Mucosa of rectum (tissue), 2 donors: ENCODE measurements around the gene ELP6.
A peak's percentile ranks its signal among the peaks of the same experiment; 100 is the strongest.
"Not testable (repeated sequence)": the region's sequence is repeated elsewhere in the genome, so short reads cannot be mapped to it uniquely, and the experiment has no call there.

Source experiments
- H3K27ac ChIP-seq, 2 donors: one replicate each; pipeline ENCODE4 v1.7.0; 2013; ENCODE audit warnings: inconsistent platforms in 2 of 2, low read depth in 2 of 2, low read length in 2 of 2
- H3K27me3 ChIP-seq, 2 donors: one replicate each; pipeline ENCODE4 v1.7.0; 2013; ENCODE audit warnings: low read length in 2 of 2; ENCODE audit not compliant: control insufficient read depth in 2 of 2, insufficient read depth in 2 of 2
- H3K36me3 ChIP-seq, 2 donors: one replicate each; pipeline ENCODE4 v1.7.0; 2013; ENCODE audit warnings: low read length in 2 of 2; ENCODE audit not compliant: control insufficient read depth in 2 of 2, insufficient read depth in 2 of 2
- H3K4me1 ChIP-seq, 2 donors: one replicate each; pipeline ENCODE4 v1.7.0; 2013; ENCODE audit warnings: low read length in 2 of 2, mild to moderate bottlenecking in 1 of 2; ENCODE audit not compliant: control insufficient read depth in 2 of 2, insufficient read depth in 2 of 2
- H3K4me3 ChIP-seq, 2 donors: one replicate each; pipeline ENCODE4 v1.7.0; 2013; ENCODE audit warnings: low read length in 2 of 2
- H3K9ac ChIP-seq, 2 donors: one replicate each; pipeline ENCODE4 v1.7.0; 2013; ENCODE audit warnings: low read length in 2 of 2, low read depth in 1 of 2, mild to moderate bottlenecking in 1 of 2
- H3K9me3 ChIP-seq, 2 donors: one replicate each; pipeline ENCODE4 v1.7.0; 2013; ENCODE audit warnings: low read length in 2 of 2; ENCODE audit not compliant: control insufficient read depth in 2 of 2
- donor health status: healthy.
- donor health status: Normal muscosa, but diverticular disease.

ELP6 gene

GRCh38 chr3:47475029-47475569 is 38.4 kb downstream of the ELP6 start:
- peak overlapping the region; percentile 79 for H3K27ac ChIP-seq
- H3K4me1 ChIP-seq, result peaks cover 14 to 16% of the 10 kb centered on the region in 2 donors
- H3K4me3 ChIP-seq, result peak overlapping the region; percentile 73 to 97
- H3K36me3 ChIP-seq, result no peaks in the 10 kb centered on the region
- peak overlapping the region; percentile 81 to 86 for H3K9ac ChIP-seq
- no peaks in the 10 kb centered on the region for H3K27me3 ChIP-seq
- H3K9me3 ChIP-seq, result no peaks in the 10 kb centered on the region

- Histone ChIP-seq H3K27ac (no peak overlapping the region), H3K4me1 (peaks cover 14 to 16% of the 10 kb centered on the region in 2 donors), H3K36me3 (no peaks in the 10 kb centered on the region), H3K27me3 (no peaks in the 10 kb centered on the region), H3K4me3 (no peak overlapping the region), H3K9me3 (no peaks in the 10 kb centered on the region), H3K9ac (peak overlapping the region in 1 of 2 donors; percentile 4)
These were observed 40.1 kb downstream of the ELP6 start for GRCh38 chr3:47473391-47473790.

- Histone ChIP-seq H3K4me3 (no peak overlapping the region), H3K4me1 (peaks cover 3 to 7% of the 10 kb centered on the region in 2 donors), H3K27me3 (no peaks in the 10 kb centered on the region), H3K9me3 (no peaks in the 10 kb centered on the region), H3K36me3 (no peaks in the 10 kb centered on the region), H3K9ac (no peak overlapping the region), H3K27ac (no peak overlapping the region)
These were observed 43.9 kb downstream of the ELP6 start for GRCh38 chr3:47469616-47470015.

- H3K36me3 ChIP-seq, H3K27ac ChIP-seq, H3K4me1 ChIP-seq, H3K4me3 ChIP-seq, H3K9me3 ChIP-seq, H3K27me3 ChIP-seq, H3K9ac ChIP-seq: not testable (repeated sequence)
These were observed 45.2 kb downstream of the ELP6 start for GRCh38 chr3:47468315-47468714.

GRCh38 chr3:47464588-47464987 is 48.9 kb downstream of the ELP6 start:
- no peaks in the 10 kb centered on the region for H3K4me1 ChIP-seq
- no peak overlapping the region for H3K27ac ChIP-seq
- H3K9me3 ChIP-seq, result no peaks in the 10 kb centered on the region
- H3K4me3 ChIP-seq, result no peak overlapping the region
- H3K9ac ChIP-seq, result no peak overlapping the region
- no peaks in the 10 kb centered on the region for H3K36me3 ChIP-seq
- H3K27me3 ChIP-seq, result no peaks in the 10 kb centered on the region

GRCh38 chr3:47459534-47460085 is 53.9 kb downstream of the ELP6 start:
- not testable (repeated sequence) for H3K27me3 ChIP-seq, H3K9me3 ChIP-seq, H3K9ac ChIP-seq, H3K36me3 ChIP-seq, H3K4me1 ChIP-seq, H3K27ac ChIP-seq, H3K4me3 ChIP-seq

- Histone ChIP-seq H3K36me3 (no peaks in the 10 kb centered on the region), H3K9me3 (no peaks in the 10 kb centered on the region), H3K9ac (no peak overlapping the region), H3K4me3 (no peak overlapping the region), H3K4me1 (no peaks in the 10 kb centered on the region), H3K27ac (no peak overlapping the region), H3K27me3 (no peaks in the 10 kb centered on the region)
These were observed 56.5 kb downstream of the ELP6 start for GRCh38 chr3:47456984-47457383.

- Histone ChIP-seq H3K36me3 (no peaks in the 10 kb centered on the region), H3K27me3 (no peaks in the 10 kb centered on the region), H3K9me3 (no peaks in the 10 kb centered on the region), H3K9ac (no peak overlapping the region), H3K27ac (no peak overlapping the region), H3K4me1 (no peaks in the 10 kb centered on the region), H3K4me3 (no peak overlapping the region)
These were observed 57.6 kb downstream of the ELP6 start for GRCh38 chr3:47455806-47456452.

- Histone ChIP-seq H3K9me3 (no peaks in the 10 kb centered on the region), H3K4me1 (no peaks in the 10 kb centered on the region), H3K27me3 (no peaks in the 10 kb centered on the region), H3K9ac (no peak overlapping the region), H3K27ac (no peak overlapping the region), H3K4me3 (no peak overlapping the region), H3K36me3 (no peaks in the 10 kb centered on the region)
These were observed 60.9 kb downstream of the ELP6 start for GRCh38 chr3:47452453-47453215.
